ENCODE data around the gene GRM7.

GRCh38 chr3:7293286-7293685 lies 432.4 kb downstream of the GRM7 start:
- no peak for TF ChIP-seq POLR2A (IDR thresholded peaks at IDR 0.05)
- TF ChIP-seq CTCF (IDR thresholded peaks at IDR 0.05 in 4 of 5, conservative IDR thresholded peaks at IDR 0.05 in 1 of 5) = no peak

All from gastrocnemius medialis (tissue), 4 donors.